ENCODE measurements around the gene CR1. TPM values are rescaled to one million over a fixed set of nuclear protein-coding genes. Genes with fewer than 3 reads are reported as not detected.

The CR1 gene
- total and polyA plus RNA-seq, 9 of the 15 experiments (the other 6 are each of a cell fraction or from before 2014, with no cell fraction given) = 0.07 to 0.47 (median 0.18) TPM

DNA sequence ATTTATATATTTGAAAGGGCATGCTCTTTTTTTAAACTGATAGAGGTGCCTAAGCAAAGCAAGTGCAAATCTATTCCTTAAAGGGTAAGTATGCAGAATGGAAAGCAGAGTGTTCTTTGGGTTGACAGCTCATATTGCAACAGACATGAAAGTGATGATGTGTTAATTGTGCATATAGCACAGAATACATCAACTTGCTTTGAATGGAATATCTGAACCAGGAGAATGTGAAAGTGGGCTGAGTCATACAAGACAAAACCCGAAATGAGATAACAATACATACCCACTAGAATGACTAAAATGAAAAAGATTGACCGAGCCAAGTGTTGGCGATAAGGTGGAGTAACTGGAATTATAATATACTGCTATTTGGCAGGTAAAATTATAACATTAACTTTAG, 4.3 kb downstream of the CR1 start (continued):
- TF ChIP-seq HINFP (tag; conservative IDR thresholded peaks at IDR 0.05; ENCODE audit: low read depth) = no peak
- no peak for TF ChIP-seq LCOR (CRISPR knock-in tag; IDR thresholded peaks at IDR 0.05)
- TF ChIP-seq GABPA (tag; conservative IDR thresholded peaks at IDR 0.05; ENCODE audit: low read depth) = no peak
- TF ChIP-seq GATAD2B (IDR thresholded peaks at IDR 0.05; ENCODE audit: borderline replicate concordance) = 0 out of 2 replicates have a peak, but pooled peaks have one; percentile 64
- TF ChIP-seq THAP12 (CRISPR knock-in tag; IDR thresholded peaks at IDR 0.05) = no peak
- no peak for TF ChIP-seq NEUROD1 (IDR thresholded peaks at IDR 0.05; ENCODE audit: borderline replicate concordance, low read depth, low read length, partially characterized antibody)
- TF ChIP-seq NCOR1 (IDR thresholded peaks at IDR 0.05) = 0 out of 2 replicates have a peak, but pooled peaks have one; percentile 30
- TF ChIP-seq NFE2 (IDR thresholded peaks at IDR 0.05; ENCODE audit: low read depth) = peak; percentile 75
- no peak for TF ChIP-seq NFRKB (IDR thresholded peaks at IDR 0.05; ENCODE audit: low read depth)
- TF ChIP-seq, protein P1, sequence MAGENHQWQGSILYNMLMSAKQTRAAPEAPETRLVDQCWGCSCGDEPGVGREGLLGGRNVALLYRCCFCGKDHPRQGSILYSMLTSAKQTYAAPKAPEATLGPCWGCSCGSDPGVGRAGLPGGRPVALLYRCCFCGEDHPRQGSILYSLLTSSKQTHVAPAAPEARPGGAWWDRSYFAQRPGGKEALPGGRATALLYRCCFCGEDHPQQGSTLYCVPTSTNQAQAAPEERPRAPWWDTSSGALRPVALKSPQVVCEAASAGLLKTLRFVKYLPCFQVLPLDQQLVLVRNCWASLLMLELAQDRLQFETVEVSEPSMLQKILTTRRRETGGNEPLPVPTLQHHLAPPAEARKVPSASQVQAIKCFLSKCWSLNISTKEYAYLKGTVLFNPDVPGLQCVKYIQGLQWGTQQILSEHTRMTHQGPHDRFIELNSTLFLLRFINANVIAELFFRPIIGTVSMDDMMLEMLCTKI (IDR thresholded peaks at IDR 0.05; ENCODE audit: partially characterized antibody) = no peak
- TF ChIP-seq ZNF696 (CRISPR knock-in tag; conservative IDR thresholded peaks at IDR 0.05) = no peak
- no peak; the same call in 1 of the 2 replicates for TF ChIP-seq ADNP (tag; IDR thresholded peaks at IDR 0.05)
- no peak for TF ChIP-seq ZBTB12 (CRISPR knock-in tag; IDR thresholded peaks at IDR 0.05)
